DND-41 (cell line): ENCODE data around the gene ADCY7.

Experiments
- CTCF ChIP-seq: IDR thresholded peaks from 2 replicates; pipeline ENCODE4 v1.5.1; 2012; ENCODE audit warnings: borderline replicate concordance, low read length, moderate library complexity, mild to moderate bottlenecking; ENCODE audit not compliant: poor library complexity, severe bottlenecking; ENCODE audit errors: extremely low read depth
- EZH2 ChIP-seq: IDR thresholded peaks from 3 replicates; pipeline ENCODE4 v1.6.1; 2012; ENCODE audit warnings: borderline replicate concordance, low read depth, mild to moderate bottlenecking, moderate library complexity, low read length, inconsistent platforms; ENCODE audit not compliant: severe bottlenecking

DNA sequence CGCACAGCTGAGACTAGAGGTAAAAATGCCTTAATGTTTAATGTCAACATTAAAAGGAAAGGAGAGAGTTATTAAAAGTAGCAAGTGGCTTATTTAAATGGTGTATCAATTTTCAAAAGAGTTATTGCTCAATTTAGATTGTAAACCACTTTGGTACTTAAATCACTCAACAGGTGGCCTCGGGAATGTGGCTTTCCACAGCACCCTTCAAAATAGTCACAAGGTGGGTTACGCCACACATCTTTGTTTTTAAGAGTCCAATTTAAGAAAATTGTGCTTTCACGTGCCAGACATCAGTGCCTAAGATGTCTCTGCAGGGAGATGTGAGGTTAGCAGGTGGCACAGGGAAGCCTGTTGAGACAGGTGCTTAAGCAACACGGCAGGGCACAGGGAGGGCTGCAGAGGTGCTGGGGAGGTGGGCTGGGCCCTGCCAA lies 27.5 kb upstream of the ADCY7 start:
- TF ChIP-seq CTCF (no peak), EZH2 (no peak)
